OCI-M1 (cell line): ENCODE results near the gene PTPRCAP.
"Not testable (repeated sequence)": the region's sequence is repeated elsewhere in the genome, so short reads cannot be mapped to it uniquely, and the experiment has no call there.

Source experiments
- DNase-seq: peaks from one replicate; lab custom pipeline; 2025; lab: John Stamatoyannopoulos, UW

PTPRCAP gene

GRCh38 chr11:67440229-67441097 lies 3.0 kb upstream of the PTPRCAP start:
- DNase-seq = no peak

GRCh38 chr11:67439321-67440228 lies 2.1 kb upstream of the PTPRCAP start:
- DNase-seq = peak; percentile 56

- DNase-seq = no peak
These were observed 848 bp upstream of the PTPRCAP start for GRCh38 chr11:67438158-67438902.

- DNase-seq = no peak
These were observed 301 bp upstream of the PTPRCAP start for GRCh38 chr11:67437809-67438157.

- peak; percentile 30 for DNase-seq
These were observed 912 bp downstream of the PTPRCAP start for GRCh38 chr11:67436459-67437081.

- DNase-seq = no peak
These were observed 1.6 kb downstream of the PTPRCAP start for GRCh38 chr11:67435727-67436458.

- no peak for DNase-seq
These were observed 2.3 kb downstream of the PTPRCAP start for GRCh38 chr11:67435031-67435726.

- DNase-seq = no peak
These were observed 3.0 kb downstream of the PTPRCAP start for GRCh38 chr11:67434395-67434881.

GRCh38 chr11:67433536-67434394 lies 3.7 kb downstream of the PTPRCAP start:
- no peak for DNase-seq

- DNase-seq = no peak
These were observed 4.7 kb downstream of the PTPRCAP start for GRCh38 chr11:67432655-67433349.

GRCh38 chr11:67431346-67432249 lies 5.9 kb downstream of the PTPRCAP start:
- no peak for DNase-seq

- no peak for DNase-seq
These were observed 7.8 kb downstream of the PTPRCAP start for GRCh38 chr11:67429722-67430121.

- DNase-seq = no peak
These were observed 8.3 kb downstream of the PTPRCAP start for GRCh38 chr11:67429038-67429668.

GRCh38 chr11:67428052-67429001 lies 9.2 kb downstream of the PTPRCAP start, which contains the start of gene RPS6KB2:
Gene RPS6KB2 (plus strand): TSS chr11:67428494. CDS start chr11:67428546, 52 bp downstream.
- peak; percentile 98 for DNase-seq

- not testable (repeated sequence) for DNase-seq
These were observed 10.1 kb downstream of the PTPRCAP start for GRCh38 chr11:67427364-67427859.
